NT2/D1 (cell line): ENCODE data around the gene CYP19A1.
"Not testable (repeated sequence)": the region's sequence is repeated elsewhere in the genome, so short reads cannot be mapped to it uniquely, and the experiment has no call there.

Experiments used
- DNase-seq: peaks from one replicate; pipeline ENCODE4 v3.0.0-alpha.2; 2011; ENCODE audit warnings: low read depth, low spot score
- H3K27me3 ChIP-seq: 2 replicates; pipeline ENCODE4 v1.6.0; 2011; ENCODE audit warnings: mild to moderate bottlenecking; ENCODE audit not compliant: insufficient read length, insufficient read depth
- H3K36me3 ChIP-seq: 2 replicates; pipeline ENCODE4 v1.6.1; 2011; ENCODE audit warnings: mild to moderate bottlenecking, low read length, mixed read lengths; ENCODE audit not compliant: insufficient read depth, insufficient read length
- H3K4me1 ChIP-seq: 2 replicates; pipeline ENCODE4 v1.5.1; 2011; ENCODE audit not compliant: insufficient read depth, insufficient read length
- H3K4me3 ChIP-seq: 2 replicates; pipeline ENCODE4 v1.5.1; 2011; ENCODE audit warnings: low read depth; ENCODE audit not compliant: insufficient read length
- H3K9ac ChIP-seq: 2 replicates; pipeline ENCODE4 v1.6.0; 2011; ENCODE audit warnings: low read depth; ENCODE audit not compliant: insufficient read length
- H3K9me3 ChIP-seq: 2 replicates; pipeline ENCODE4 v1.5.1; 2011; ENCODE audit warnings: mild to moderate bottlenecking, low read length; ENCODE audit not compliant: insufficient read depth
- SUZ12 ChIP-seq: IDR thresholded peaks from 2 replicates; pipeline ENCODE4 v1.6.1; 2011; ENCODE audit not compliant: insufficient read length, insufficient read depth; ENCODE audit errors: extremely low read depth
- YY1 ChIP-seq: IDR thresholded peaks from 2 replicates; pipeline ENCODE4 v1.6.1; 2011; ENCODE audit not compliant: insufficient read length, insufficient read depth
- ZNF274 ChIP-seq: IDR thresholded peaks from 2 replicates; pipeline ENCODE4 v1.6.1; 2011; ENCODE audit warnings: mild to moderate bottlenecking, low read depth, low read length

The CYP19A1 gene

GRCh38 chr15:51290720-51291119 is 47.7 kb downstream of the CYP19A1 start:
- TF ChIP-seq SUZ12 (no peak), ZNF274 (no peak), YY1 (no peak)
- Histone ChIP-seq H3K4me1 (no peaks in the 10 kb centered on the region), H3K27me3 (no peaks in the 10 kb centered on the region), H3K4me3 (no peak overlapping the region), H3K36me3 (no peaks in the 10 kb centered on the region), H3K9me3 (0 out of 2 replicates have a peak, but pooled peaks cover 4% of the 10 kb centered on the region), H3K9ac (no peak overlapping the region)
- no peak for DNase-seq

DNA sequence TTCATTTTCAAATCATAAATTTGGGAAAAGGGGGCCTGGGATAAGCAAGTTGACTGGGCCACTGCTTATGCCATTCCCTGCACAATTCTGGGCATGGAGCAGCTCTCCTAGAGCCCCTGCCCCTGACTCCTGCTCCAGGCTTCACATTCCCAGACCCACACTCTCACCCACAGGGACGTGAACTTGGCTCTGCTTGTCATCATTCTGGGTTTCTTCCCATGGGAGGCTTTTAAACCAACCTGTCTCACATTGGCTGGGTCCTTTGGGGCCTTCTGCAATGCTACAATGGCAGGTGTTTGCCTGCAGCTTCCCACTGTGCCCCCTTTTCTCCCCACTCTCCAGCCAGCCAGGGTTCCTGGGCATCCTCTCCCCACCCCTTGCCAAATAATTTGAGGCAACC is 49.1 kb downstream of the CYP19A1 start:
- Histone ChIP-seq H3K36me3 (no peaks in the 10 kb centered on the region), H3K9ac (no peak overlapping the region), H3K27me3 (no peaks in the 10 kb centered on the region), H3K9me3 (0 out of 2 replicates have a peak, but pooled peaks cover 4% of the 10 kb centered on the region), H3K4me3 (no peak overlapping the region), H3K4me1 (no peaks in the 10 kb centered on the region)
- no peak for TF ChIP-seq ZNF274
- no peak for TF ChIP-seq SUZ12
- TF ChIP-seq YY1 = no peak
- no peak for DNase-seq

DNA sequence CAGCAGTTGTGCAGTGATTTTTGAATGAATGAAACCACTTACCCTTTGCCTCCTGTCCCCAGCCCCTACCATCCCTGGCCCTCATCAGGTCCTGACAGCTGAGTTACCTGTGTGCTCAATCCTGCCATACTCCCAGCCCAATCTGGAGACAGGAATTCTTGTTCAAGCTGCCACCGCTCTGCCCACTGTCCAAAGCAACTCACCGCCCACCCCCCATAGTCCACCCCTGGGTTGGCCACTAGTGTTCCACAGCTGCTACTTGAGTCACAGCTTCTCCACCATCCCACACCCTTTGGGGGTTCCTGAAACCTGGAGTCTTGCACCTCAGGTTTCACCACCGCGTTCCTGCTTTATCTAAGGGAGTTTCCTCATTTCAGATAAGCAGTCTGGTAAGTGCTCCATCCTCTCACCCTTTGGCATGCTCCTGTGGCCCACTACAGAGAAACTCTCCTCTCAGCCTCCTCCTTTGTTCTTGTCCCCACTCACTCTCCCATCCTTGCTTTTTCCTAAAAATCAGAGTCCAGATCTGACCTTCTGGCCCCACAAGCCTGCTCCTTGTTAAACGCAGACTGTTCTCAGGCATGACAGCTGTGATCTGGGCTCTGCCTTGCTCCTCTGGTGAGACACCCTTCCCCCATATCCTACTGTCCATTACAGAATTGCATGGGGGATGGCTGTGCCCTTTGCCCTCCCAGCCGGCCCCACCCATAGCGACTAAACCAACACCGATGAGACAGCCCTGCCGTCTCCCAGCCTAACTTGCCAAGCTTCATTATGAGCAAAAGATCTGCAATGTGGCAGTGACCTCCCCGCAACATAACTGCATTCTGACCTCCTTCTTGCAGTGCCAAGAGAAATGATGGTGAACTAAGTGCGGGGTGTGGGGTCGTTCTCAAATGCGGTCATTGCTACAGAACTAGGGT is 50.0 kb downstream of the CYP19A1 start:
- Histone ChIP-seq H3K27me3 (no peaks in the 10 kb centered on the region), H3K9ac (no peak overlapping the region), H3K9me3 (0 out of 2 replicates have a peak, but pooled peaks cover 4% of the 10 kb centered on the region), H3K4me3 (no peak overlapping the region), H3K36me3 (no peaks in the 10 kb centered on the region), H3K4me1 (no peaks in the 10 kb centered on the region)
- TF ChIP-seq ZNF274 (no peak), YY1 (no peak), SUZ12 (no peak)
- DNase-seq = no peak

- Histone ChIP-seq H3K4me1 (no peaks in the 10 kb centered on the region), H3K9ac (no peak overlapping the region), H3K27me3 (no peaks in the 10 kb centered on the region), H3K9me3 (no peaks in the 10 kb centered on the region), H3K4me3 (no peak overlapping the region), H3K36me3 (no peaks in the 10 kb centered on the region)
- TF ChIP-seq YY1 = no peak
- TF ChIP-seq SUZ12 = no peak
- no peak for TF ChIP-seq ZNF274
- no peak for DNase-seq
Measured at GRCh38 chr15:51286816-51287215, 51.6 kb downstream of the CYP19A1 start.

- DNase-seq = no peak
- no peak overlapping the region for H3K9ac ChIP-seq
Measured at GRCh38 chr15:51285399-51285798, 53.0 kb downstream of the CYP19A1 start.

GRCh38 chr15:51284871-51285270 is 53.5 kb downstream of the CYP19A1 start:
- Histone ChIP-seq H3K4me1 (no peaks in the 10 kb centered on the region), H3K9me3 (no peaks in the 10 kb centered on the region), H3K36me3 (no peaks in the 10 kb centered on the region), H3K9ac (no peak overlapping the region), H3K27me3 (no peaks in the 10 kb centered on the region), H3K4me3 (no peak overlapping the region)
- TF ChIP-seq ZNF274 (no peak), SUZ12 (no peak), YY1 (no peak)
- DNase-seq = no peak

More at GRCh38 chr15:51285399-51285798, 53.0 kb downstream of the CYP19A1 start:
- TF ChIP-seq SUZ12 (no peak), ZNF274 (no peak), YY1 (no peak)
- no peaks in the 10 kb centered on the region for H3K36me3 ChIP-seq
- no peaks in the 10 kb centered on the region for H3K9me3 ChIP-seq
- H3K27me3 ChIP-seq = no peaks in the 10 kb centered on the region
- no peaks in the 10 kb centered on the region for H3K4me1 ChIP-seq
- H3K4me3 ChIP-seq = no peak overlapping the region

- DNase-seq = no peak
- Histone ChIP-seq H3K9me3 (no peaks in the 10 kb centered on the region), H3K4me1 (no peaks in the 10 kb centered on the region), H3K4me3 (no peak overlapping the region), H3K36me3 (no peaks in the 10 kb centered on the region), H3K9ac (no peak overlapping the region), H3K27me3 (no peaks in the 10 kb centered on the region)
- TF ChIP-seq SUZ12 (no peak), YY1 (no peak), ZNF274 (no peak)
Measured at GRCh38 chr15:51283026-51283425, 55.4 kb downstream of the CYP19A1 start.

DNA sequence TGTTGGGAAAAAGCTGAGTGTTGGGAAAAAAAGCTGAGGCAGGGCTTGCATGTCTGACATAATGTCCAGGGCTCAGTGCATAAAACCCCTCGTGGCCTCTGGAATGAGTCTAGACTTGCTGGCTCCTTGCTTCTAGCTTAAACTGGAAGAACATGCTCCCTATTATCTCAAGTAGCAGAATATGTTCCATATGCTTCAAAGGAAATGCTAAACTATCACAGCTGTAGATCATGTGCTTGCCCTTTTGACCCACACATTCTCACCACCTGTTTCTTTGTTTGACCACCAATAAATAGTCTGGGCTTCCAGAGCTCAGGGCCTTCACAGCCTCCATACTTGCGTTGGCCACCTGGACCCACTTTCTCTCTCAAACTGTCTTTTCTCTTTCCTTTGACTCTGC is 56.2 kb downstream of the CYP19A1 start:
- not testable (repeated sequence) for H3K9ac ChIP-seq, H3K27me3 ChIP-seq, H3K9me3 ChIP-seq, H3K4me3 ChIP-seq, H3K36me3 ChIP-seq, DNase-seq, H3K4me1 ChIP-seq
